GM21529 (cell line): Measurements from ENCODE around the gene ENTPD6.

Source experiments
- ATAC-seq: cut with Tn5 transposase; IDR thresholded peaks from one replicate; pipeline ENCODE4 v1.9.1; 2021; ENCODE audit not compliant: unreplicated experiment

ENTPD6 gene

DNA sequence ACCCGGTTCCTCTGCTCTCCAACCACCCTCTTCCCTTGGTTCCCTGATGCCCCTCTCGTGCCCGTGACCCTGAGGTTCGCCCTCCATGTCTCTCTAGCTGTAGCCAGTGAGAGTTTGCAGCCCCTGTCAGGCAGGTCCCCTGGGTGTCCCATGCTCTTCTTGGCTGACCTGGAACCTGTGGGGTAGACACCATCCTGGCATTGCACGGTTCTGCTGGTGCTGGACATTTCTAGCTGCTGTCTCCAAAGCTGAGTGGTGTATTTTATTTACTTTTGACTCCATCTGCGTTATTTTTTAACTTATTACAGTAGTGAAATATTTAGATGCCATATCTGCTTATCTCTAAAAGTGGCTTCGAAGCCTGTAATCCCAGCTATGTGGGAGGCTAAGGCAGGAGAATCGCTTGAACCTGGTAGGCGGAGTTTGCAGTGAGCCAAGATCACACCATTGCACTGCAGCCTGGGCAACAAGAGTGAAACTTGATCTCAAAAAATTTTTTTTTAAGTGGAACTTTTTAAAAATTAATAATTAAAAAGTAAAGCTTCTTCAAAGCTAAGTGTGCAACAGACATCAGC, 12.5 kb downstream of the ENTPD6 start:
- ATAC-seq = no peak

DNA sequence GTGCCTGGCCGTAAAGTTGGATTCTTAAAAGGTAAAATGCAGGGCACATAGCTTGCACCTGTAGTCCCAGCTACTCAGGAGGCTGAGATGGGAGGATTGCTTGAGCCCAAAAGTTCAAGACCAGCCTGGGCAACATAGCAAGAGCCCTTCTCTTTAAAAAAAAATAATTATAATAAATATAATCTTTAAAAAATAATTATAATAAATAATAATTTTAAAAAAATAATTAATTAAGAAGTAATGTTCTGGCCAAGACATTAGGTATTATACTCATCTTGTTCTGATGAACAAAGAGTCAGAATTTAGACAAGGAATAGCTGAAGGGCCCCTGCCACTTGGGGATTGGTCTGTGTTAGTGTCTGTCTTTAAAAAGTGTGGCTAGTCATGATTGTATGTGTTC, 13.9 kb downstream of the ENTPD6 start:
- no peak for ATAC-seq

GRCh38 chr20:25209911-25210310, 14.4 kb downstream of the ENTPD6 start:
- no peak for ATAC-seq

DNA sequence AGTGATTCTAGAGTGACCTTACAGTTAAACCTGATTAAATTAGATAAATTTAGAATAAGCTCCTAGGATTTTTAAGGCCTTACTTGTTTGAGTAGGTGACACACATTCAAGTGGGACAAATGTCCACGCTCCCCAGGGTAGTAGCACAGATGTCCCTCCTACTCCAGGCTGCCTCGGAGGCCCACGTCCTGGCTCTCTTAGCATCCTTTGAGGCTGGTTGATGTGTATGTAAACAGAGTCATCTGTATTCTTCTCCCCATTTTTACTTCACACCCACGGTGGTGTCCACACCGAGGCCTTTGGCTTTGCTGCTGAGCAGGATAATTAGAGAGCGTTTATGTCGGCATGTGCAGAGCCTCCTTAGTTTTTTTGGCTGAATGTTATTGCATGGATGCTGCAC, 15.8 kb downstream of the ENTPD6 start:
- no peak for ATAC-seq

GRCh38 chr20:25212242-25212641, 16.7 kb downstream of the ENTPD6 start:
- no peak for ATAC-seq

- ATAC-seq = no peak
Observed at GRCh38 chr20:25213566-25214425, 18.3 kb downstream of the ENTPD6 start.

DNA sequence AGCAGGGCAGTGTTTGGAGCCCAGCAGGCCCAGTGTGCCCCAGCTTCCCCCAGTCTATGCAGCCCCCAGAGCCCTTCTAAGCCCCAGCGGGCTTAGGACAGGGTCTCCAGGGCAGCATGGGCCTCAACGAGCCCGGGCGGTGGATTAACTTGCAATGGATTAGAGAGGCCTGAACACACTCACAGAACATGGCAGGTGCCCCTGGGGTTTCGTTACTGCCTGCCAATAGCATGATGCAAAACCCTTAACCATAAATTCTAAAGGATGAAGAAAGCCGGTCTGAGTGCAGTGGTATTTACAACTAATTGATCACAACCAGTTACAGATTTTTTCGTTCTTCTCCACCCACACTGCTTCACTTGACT, 18.9 kb downstream of the ENTPD6 start:
- ATAC-seq = no peak

GRCh38 chr20:25214819-25215218, 19.3 kb downstream of the ENTPD6 start:
- ATAC-seq = no peak

DNA sequence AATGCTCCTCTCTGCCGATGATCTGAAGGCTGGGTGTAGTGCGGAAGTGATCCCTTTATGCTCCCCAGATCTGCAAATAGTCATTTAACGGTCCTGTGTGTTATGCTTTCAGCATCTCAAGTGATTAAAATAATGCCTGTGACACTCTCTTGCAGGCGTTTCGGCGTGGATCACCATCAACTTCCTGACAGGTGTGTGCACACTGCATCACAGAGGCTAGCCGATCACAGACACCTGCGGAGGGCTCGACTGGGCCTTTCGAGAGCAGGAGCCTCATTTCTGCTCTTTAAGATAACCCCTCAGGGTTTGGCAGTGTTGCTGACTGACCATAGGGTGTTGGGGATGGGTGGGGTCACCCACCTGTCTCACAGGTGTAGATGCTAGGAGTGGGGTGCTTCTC, 20.0 kb downstream of the ENTPD6 start:
- no peak for ATAC-seq

- no peak for ATAC-seq
Observed at GRCh38 chr20:25216199-25216945, 20.9 kb downstream of the ENTPD6 start.

GRCh38 chr20:25217161-25218108, 21.9 kb downstream of the ENTPD6 start:
- ATAC-seq = no peak

DNA sequence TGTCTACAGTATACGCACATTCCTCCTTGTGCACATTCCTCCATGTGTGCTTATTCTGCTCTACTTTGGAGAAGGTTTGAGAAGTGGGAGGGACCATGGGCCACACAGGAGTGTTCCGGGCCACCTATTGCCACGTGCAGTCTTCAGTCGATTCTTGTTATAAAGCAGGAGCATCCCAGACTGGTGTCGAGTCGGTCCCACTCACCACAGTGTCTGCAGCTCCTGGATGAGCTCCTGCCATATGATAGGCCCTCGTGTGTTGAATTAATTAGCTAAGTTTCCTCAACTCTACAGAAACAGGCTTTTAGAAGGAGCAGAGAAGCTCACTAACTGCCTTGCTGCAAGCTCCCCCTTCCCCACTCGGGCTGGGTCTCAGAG, 22.6 kb downstream of the ENTPD6 start:
- ATAC-seq = no peak

GRCh38 chr20:25218492-25218891, 23.0 kb downstream of the ENTPD6 start:
- no peak for ATAC-seq

- no peak for ATAC-seq
Observed at GRCh38 chr20:25219365-25219764, 23.9 kb downstream of the ENTPD6 start.

DNA sequence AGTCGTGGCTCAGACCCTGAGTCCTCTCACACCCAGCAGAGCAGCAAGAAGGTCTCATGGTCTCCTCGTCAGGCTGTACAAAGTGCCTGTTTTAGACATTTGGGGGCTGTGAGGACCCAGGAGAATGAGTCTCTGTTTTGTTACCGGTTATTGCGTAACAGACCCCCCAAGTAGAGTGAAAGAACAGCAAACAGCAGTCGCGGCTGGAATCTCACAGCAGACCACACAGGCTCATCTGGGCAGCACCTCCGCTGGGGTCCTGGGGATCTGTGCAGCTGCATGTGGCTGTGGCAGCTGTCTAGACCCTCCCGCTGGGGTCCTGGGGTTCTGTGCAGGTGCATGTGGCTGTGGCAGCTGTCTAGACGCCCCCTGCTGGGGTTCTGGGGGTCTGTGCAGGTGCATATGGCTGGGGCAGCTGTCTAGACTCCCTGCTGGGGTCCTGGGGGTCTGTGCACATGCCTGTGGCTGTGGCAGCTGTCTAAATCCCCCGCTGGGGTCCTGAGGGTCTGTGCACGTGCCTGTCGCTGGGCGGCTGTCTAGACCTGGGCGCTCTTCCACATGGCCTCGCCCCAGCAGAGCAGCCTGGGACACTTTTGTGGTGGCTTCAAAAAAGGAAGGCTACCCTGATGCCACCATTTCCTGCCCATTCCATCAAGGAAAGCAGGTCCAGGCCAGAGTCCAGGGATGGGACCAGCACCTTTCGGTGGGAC, 24.7 kb downstream of the ENTPD6 start:
- ATAC-seq = no peak

DNA sequence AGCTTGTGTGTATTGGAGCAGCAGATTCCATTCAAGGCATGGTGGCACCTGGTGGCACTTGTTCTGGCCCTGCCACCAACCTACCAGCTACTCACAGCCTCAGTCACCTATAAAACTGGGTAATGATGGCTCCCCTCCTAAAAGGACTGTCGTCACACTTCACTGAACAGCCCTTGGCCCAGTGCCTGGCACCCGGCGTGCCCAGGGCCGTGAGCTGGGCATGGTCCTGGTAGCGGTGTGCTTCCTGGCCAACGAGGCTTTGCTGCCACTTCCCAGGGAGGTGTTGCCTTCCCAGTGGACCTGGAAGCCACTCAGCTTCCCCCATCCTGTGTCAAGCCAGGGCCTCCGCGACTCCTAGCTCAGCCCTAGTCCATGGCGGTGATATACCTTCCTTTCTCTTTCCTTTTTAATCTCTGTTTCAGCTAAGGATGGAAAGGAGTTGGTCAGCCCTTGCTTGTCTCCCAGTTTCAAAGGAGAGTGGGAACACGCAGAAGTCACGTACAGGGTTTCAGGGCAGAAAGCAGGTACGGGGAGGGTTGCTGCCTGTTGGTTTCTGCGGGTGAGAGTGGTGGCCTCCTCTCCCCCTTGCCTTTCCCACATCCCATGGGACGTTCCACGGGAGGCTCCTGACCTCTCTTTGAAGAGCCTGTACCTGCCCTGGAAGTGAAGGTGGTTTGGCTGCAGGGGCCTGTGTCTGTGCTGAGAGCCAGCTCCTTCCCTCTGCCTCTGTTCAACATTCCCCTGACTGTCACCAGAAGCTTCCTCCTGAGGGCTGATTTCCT, 25.5 kb downstream of the ENTPD6 start:
- ATAC-seq = no peak

GRCh38 chr20:25221592-25222460, 26.3 kb downstream of the ENTPD6 start:
- no peak for ATAC-seq

GRCh38 chr20:25222461-25223178, 27.1 kb downstream of the ENTPD6 start:
- no peak for ATAC-seq
